ENCODE results near the gene ITGA11. TPM values are rescaled to one million over a fixed set of nuclear protein-coding genes. Genes with fewer than 3 reads are reported as not detected.

Gene ITGA11
- total and polyA plus RNA-seq, 3 experiments from 2014 or later, result not detected

DNA sequence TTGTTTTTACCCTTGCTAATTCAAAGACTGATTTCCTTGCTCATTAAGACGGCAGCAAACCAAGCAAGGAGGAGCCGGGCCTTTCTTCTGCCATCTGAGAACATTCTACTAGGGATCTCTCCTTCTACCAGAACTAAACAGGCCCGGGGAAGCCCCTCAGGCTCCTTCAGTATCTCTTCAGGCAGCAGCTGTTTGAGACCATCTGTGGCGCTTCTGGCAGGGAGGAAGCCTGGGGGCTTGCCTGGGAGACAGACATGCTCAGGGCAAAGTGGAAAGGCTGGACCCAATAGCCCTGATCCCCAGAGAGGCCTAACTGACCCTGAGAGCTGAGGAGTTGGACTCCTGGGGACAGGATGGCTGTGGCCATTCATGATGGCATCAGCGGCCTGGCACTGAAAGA lies 86.5 kb downstream of the ITGA11 start:
- no peaks in the 10 kb centered on the region for H3K9me3 ChIP-seq (ENCODE audit: low read length)
- Mint-ChIP-seq H3K27me3 (peaks cover 6 to 9% of the 10 kb centered on the region in 2 donors), H3K27ac (peak overlapping the region in 1 of 8 donors; percentile 2), H3K4me3 (no peak overlapping the region), H3K36me3 (no peaks in the 10 kb centered on the region), H3K4me1 (no peaks in the 10 kb centered on the region), H3K9me3 (no peaks in the 10 kb centered on the region)
- H3K4me1 ChIP-seq (ENCODE audit: insufficient read depth, low read length), result no peaks in the 10 kb centered on the region
- no peak overlapping the region for H3K4me3 ChIP-seq (ENCODE audit: low read length)
- CTCF ChIA-PET, result interaction anchor here (2.4 kb wide), 1 partner anchor 23 kb away, joined by 5 read pairs; no protein-coding TSS in a partner anchor
- H3K27me3 ChIP-seq (ENCODE audit: insufficient read depth, low read length, poor library complexity, severe bottlenecking), result no peaks in the 10 kb centered on the region
- no peak overlapping the region for H3K27ac ChIP-seq (ENCODE audit: low read depth, low read length)
- no peaks in the 10 kb centered on the region for H3K36me3 ChIP-seq (ENCODE audit: insufficient read depth, low read length)
- DNase-seq, result no peak
- POLR2A ChIA-PET, result no interaction called here

DNA sequence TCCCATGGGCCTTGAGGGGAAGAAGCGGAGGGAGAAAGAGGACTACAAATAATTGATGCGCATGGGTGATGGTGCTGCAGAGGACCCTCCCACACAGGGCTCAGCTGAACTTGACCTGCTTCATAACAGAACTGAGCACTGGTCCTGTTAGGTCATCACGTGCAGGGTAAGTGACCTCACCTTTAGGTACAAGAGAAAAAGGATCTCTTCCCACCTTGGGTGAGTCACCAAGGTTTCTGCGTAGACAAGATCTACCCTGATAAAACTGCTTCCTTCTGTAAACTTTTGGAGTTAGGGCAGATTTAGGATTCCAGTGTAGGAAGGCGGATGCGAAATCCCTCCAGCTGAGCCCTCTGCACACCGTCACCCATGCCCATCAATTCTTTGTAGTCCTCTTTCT lies 87.4 kb downstream of the ITGA11 start:
- Mint-ChIP-seq H3K4me1 (no peaks in the 10 kb centered on the region), H3K36me3 (no peaks in the 10 kb centered on the region), H3K27me3 (peaks cover 6 to 8% of the 10 kb centered on the region in 2 donors), H3K9me3 (no peaks in the 10 kb centered on the region), H3K27ac (no peak overlapping the region), H3K4me3 (no peak overlapping the region)
- H3K36me3 ChIP-seq (ENCODE audit: insufficient read depth, low read length), result no peaks in the 10 kb centered on the region
- ChIA-PET CTCF (interaction anchor here (2.4 kb wide), 1 partner anchor 22 kb away, joined by 5 read pairs; no protein-coding TSS in a partner anchor), POLR2A (no interaction called here)
- no peaks in the 10 kb centered on the region for H3K9me3 ChIP-seq (ENCODE audit: low read length)
- no peak overlapping the region for H3K4me3 ChIP-seq (ENCODE audit: low read length)
- no peaks in the 10 kb centered on the region for H3K4me1 ChIP-seq (ENCODE audit: insufficient read depth, low read length)
- DNase-seq, result no peak
- H3K27me3 ChIP-seq (ENCODE audit: insufficient read depth, low read length, poor library complexity, severe bottlenecking), result no peaks in the 10 kb centered on the region
- H3K27ac ChIP-seq (ENCODE audit: low read depth, low read length), result no peak overlapping the region

DNA sequence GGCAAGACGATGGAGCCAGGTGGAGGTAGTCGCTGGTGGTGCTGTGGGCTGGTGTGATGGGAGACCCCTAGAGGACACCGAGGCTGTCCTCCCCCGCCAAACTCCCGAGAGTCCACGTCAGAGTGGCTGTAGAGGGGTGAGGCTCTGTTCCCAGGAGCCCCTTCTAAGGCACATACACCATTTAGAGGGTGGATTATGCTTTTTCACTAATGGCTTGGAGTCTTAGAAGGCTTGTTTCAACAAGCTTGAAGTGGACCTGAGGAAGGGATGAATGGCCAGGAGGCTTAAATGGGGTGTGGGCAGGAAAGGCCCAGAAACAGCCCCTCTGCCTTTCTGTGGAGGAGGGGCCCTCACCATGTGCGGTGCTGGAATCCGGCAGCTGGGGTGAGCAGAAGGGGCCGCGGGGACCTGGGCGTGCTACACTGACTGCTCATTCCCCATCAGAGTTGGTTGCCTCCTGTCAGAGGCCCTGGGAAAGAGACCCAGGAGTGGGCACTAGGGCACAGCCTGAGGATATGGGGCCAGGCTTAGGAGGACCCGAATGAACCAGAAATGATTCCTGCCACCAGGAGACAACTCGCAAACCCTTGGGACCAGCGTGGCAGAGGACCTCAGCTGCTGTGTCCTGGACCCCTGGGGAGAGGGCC lies 88.3 kb downstream of the ITGA11 start:
- H3K4me1 ChIP-seq (ENCODE audit: insufficient read depth, low read length), result no peaks in the 10 kb centered on the region
- Mint-ChIP-seq H3K4me3 (no peak overlapping the region), H3K9me3 (no peaks in the 10 kb centered on the region), H3K27ac (no peak overlapping the region), H3K36me3 (no peaks in the 10 kb centered on the region), H3K4me1 (no peaks in the 10 kb centered on the region), H3K27me3 (peaks cover 5 to 6% of the 10 kb centered on the region in 2 donors)
- H3K4me3 ChIP-seq (ENCODE audit: low read length), result no peak overlapping the region
- ChIA-PET POLR2A (no interaction called here), CTCF (no interaction called here)
- no peak for DNase-seq
- H3K36me3 ChIP-seq (ENCODE audit: insufficient read depth, low read length), result no peaks in the 10 kb centered on the region
- no peaks in the 10 kb centered on the region for H3K9me3 ChIP-seq (ENCODE audit: low read length)
- H3K27me3 ChIP-seq (ENCODE audit: insufficient read depth, low read length, poor library complexity, severe bottlenecking), result no peaks in the 10 kb centered on the region
- H3K27ac ChIP-seq (ENCODE audit: low read depth, low read length), result no peak overlapping the region

DNA sequence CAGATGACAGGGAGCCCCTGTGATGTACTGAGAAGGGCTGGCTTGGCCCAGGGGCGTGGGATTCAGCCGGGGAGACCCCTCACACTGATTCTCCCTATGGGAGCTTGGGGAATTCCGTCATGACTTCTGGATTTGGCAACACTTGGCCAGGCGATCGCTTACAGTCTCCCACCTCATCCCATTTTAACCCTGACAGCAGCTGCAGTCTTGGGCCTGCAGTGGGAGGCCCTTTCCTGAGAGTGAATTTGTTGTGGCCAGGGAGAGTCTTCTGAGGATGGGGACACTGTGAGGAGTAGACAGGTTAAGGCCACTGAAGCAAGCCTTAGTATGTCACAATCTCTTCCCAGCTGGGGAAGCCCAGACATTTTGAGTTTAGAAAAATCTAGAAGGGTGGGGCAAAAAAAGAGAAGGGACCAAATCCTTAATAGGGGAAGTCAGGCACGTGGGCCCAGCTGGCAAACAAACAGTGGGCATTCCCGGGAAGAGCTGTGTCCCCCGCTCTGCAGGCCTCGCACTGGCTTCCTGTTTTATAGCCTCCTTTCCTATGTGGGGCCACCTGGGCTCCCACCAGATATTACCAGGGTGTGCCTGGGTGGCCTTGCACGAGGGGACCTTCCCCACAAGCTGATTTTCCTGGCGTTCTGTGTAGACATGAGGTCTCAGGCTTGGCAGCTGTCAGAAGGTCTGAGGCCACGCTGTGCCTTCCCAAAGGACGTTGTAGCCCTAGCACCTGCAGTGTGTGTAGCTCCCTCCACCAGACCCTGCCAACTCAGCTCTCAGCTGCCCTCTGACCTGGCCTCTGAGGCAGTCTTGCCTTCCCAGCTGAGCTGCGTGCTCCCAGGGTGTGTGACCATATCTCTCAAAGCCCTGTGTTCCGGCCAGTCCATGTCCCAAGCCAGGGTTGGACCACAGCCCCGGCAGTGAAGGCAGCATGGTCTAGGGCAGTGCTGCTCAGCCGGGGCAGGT lies 89.9 kb downstream of the ITGA11 start:
- Histone ChIP-seq H3K27ac (ENCODE audit: low read depth, low read length) (no peak overlapping the region), H3K4me3 (ENCODE audit: low read length) (no peak overlapping the region), H3K27me3 (ENCODE audit: insufficient read depth, low read length, poor library complexity, severe bottlenecking) (no peaks in the 10 kb centered on the region), H3K9me3 (ENCODE audit: low read length) (no peaks in the 10 kb centered on the region), H3K4me1 (ENCODE audit: insufficient read depth, low read length) (no peaks in the 10 kb centered on the region), H3K36me3 (ENCODE audit: insufficient read depth, low read length) (no peaks in the 10 kb centered on the region)
- Mint-ChIP-seq H3K4me3 (no peak overlapping the region), H3K27me3 (peaks cover 3 to 6% of the 10 kb centered on the region in 2 donors), H3K36me3 (no peaks in the 10 kb centered on the region), H3K4me1 (no peaks in the 10 kb centered on the region), H3K9me3 (no peaks in the 10 kb centered on the region), H3K27ac (peak overlapping the region in 1 of 8 donors; percentile 81)
- CTCF ChIA-PET, result no interaction called here
- DNase-seq, result no peak
- POLR2A ChIA-PET, result no interaction called here

DNA sequence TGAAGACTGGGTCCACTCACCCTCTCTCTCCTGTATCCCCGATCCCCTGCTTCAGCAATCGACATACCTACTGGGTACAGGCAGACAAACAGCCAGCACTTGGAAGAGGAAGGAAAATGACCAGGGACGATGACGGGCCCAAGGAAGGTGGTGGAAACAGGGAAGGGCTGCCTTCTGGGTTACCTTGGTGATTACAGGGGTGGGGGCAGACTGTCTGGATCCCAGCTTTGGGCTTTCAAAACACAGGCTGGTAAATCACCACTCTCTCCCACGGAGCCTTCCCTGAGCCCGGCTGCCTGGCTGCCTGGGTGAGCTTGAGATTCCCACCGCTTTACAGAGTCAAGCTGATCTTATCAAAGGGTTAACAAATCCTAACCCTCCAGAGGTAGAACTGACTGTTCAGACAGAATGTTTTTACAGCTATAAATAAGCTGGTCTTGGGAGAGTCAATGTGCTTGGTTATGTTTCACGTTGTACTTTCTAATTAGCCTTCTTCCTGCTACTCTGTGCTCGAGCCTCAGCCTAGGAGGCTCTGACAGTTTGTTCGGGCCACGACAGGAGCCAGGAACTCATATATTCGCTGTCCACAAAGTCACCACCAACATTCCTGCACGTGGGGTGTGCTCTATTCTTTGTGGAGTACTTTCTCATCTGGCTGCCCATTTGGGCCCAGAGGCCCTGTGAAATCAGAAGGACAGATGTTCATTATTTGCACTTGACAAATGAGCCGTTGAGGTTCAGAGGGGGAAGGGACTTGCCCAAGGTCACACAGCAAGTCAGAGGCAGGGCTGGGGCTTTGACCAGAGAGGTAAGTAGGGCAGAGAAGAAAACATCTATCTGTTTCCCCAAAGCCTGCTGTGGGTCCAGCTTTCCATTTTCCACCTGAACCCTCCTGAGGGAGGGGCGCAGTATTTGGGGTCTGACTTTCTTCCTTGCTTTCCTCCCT lies 91.0 kb downstream of the ITGA11 start:
- H3K9me3 ChIP-seq (ENCODE audit: low read length), result no peaks in the 10 kb centered on the region
- no peak overlapping the region for H3K4me3 ChIP-seq (ENCODE audit: low read length)
- Mint-ChIP-seq H3K9me3 (no peaks in the 10 kb centered on the region), H3K27ac (no peak overlapping the region), H3K36me3 (no peaks in the 10 kb centered on the region), H3K4me3 (no peak overlapping the region), H3K4me1 (no peaks in the 10 kb centered on the region), H3K27me3 (peaks cover 3 to 6% of the 10 kb centered on the region in 2 donors)
- DNase-seq, result no peak
- H3K4me1 ChIP-seq (ENCODE audit: insufficient read depth, low read length), result no peaks in the 10 kb centered on the region
- no peaks in the 10 kb centered on the region for H3K27me3 ChIP-seq (ENCODE audit: insufficient read depth, low read length, poor library complexity, severe bottlenecking)
- ChIA-PET POLR2A (interaction anchor here (0.7 kb wide), 1 partner anchor 14 kb away, joined by 6 read pairs; no protein-coding TSS in a partner anchor), CTCF (no interaction called here)
- no peaks in the 10 kb centered on the region for H3K36me3 ChIP-seq (ENCODE audit: insufficient read depth, low read length)
- H3K27ac ChIP-seq (ENCODE audit: low read depth, low read length), result no peak overlapping the region

DNA sequence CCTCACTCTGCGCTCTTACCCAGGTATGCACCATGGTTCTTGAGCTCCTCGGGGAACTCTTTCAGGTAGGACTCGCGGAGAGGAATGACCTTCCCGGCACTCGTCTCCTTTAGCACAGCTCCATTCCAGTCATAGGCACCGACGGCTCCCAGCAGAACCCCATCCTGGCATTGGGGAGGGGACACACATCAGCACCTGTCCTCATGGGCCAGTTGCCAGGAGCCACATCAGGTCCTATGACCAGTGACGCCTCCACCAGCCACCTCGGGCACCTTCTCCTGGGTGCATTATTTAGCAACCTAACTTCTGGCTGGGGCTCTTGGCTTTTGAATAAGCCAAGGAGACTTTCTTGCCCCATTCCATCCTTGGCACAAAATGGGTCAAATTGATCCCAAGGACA lies 92.5 kb downstream of the ITGA11 start:
- CTCF ChIA-PET, result no interaction called here
- no peaks in the 10 kb centered on the region for H3K4me1 Mint-ChIP-seq
- no peaks in the 10 kb centered on the region for H3K36me3 ChIP-seq (ENCODE audit: insufficient read depth, low read length)
- no peak overlapping the region for H3K4me3 Mint-ChIP-seq
- H3K27ac ChIP-seq (ENCODE audit: low read depth, low read length), result no peak overlapping the region
- POLR2A ChIA-PET, result no interaction called here
- H3K27ac Mint-ChIP-seq, result no peak overlapping the region
- H3K36me3 Mint-ChIP-seq, result no peaks in the 10 kb centered on the region
- H3K4me3 ChIP-seq (ENCODE audit: low read length), result no peak overlapping the region
- H3K9me3 Mint-ChIP-seq, result no peaks in the 10 kb centered on the region
- H3K27me3 ChIP-seq (ENCODE audit: insufficient read depth, low read length, poor library complexity, severe bottlenecking), result no peaks in the 10 kb centered on the region
- no peaks in the 10 kb centered on the region for H3K4me1 ChIP-seq (ENCODE audit: insufficient read depth, low read length)
- no peaks in the 10 kb centered on the region for H3K9me3 ChIP-seq (ENCODE audit: low read length)
- H3K27me3 Mint-ChIP-seq, result peaks cover 6 to 7% of the 10 kb centered on the region in 2 donors
- no peak for DNase-seq

DNA sequence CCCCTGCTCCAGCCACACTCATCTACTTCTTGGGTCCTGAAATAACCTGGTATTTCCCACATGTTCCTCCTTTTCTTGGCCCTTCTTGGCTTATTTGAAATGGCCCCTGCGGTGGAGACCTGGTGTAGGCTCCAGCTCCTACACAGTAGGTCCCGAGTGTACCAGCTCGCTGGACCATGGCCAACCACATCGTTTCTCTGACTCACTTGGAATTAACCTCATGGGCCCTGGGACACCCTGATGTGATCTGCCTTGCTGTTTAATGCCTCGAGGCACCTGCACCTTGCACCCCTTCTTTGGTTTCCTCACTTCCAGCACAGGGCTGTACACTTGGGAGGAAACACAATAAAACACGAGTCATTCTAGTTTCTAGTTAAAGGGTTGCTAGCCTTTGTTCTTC lies 94.1 kb downstream of the ITGA11 start:
- H3K27ac Mint-ChIP-seq, result no peak overlapping the region
- H3K4me3 Mint-ChIP-seq, result no peak overlapping the region
- peaks cover 7 to 19% of the 10 kb centered on the region in 2 donors for H3K27me3 Mint-ChIP-seq
- Histone ChIP-seq H3K4me3 (ENCODE audit: low read length) (no peak overlapping the region), H3K36me3 (ENCODE audit: insufficient read depth, low read length) (no peaks in the 10 kb centered on the region), H3K4me1 (ENCODE audit: insufficient read depth, low read length) (no peaks in the 10 kb centered on the region), H3K9me3 (ENCODE audit: low read length) (no peaks in the 10 kb centered on the region), H3K27me3 (ENCODE audit: insufficient read depth, low read length, poor library complexity, severe bottlenecking) (no peaks in the 10 kb centered on the region), H3K27ac (ENCODE audit: low read depth, low read length) (no peak overlapping the region)
- no peak for DNase-seq
- no peaks in the 10 kb centered on the region for H3K4me1 Mint-ChIP-seq
- H3K36me3 Mint-ChIP-seq, result no peaks in the 10 kb centered on the region
- no peaks in the 10 kb centered on the region for H3K9me3 Mint-ChIP-seq
- POLR2A ChIA-PET, result no interaction called here
- CTCF ChIA-PET, result interaction anchor here (1.2 kb wide), 1 partner anchor 16 kb away, joined by 3 read pairs; no protein-coding TSS in a partner anchor
